H1 (cell line): ENCODE results near the gene TAS1R3. TPM values are rescaled to one million over a fixed set of nuclear protein-coding genes. Genes with fewer than 3 reads are reported as not detected.

Experiments used
- ATF2 ChIP-seq: IDR thresholded peaks from 2 replicates; pipeline ENCODE4 v1.6.1; 2012; ENCODE audit warnings: low read length, inconsistent platforms
- CREB1 ChIP-seq: IDR thresholded peaks from 2 replicates; pipeline ENCODE4 v1.6.1; 2012; ENCODE audit warnings: inconsistent platforms
- CTCF ChIP-seq, 3 experiments: IDR thresholded peaks; 1 replicate in 2 of 3; 2 replicates in 1 of 3; pipeline versions ENCODE4 v1.5.1 to v1.6.1; 2011; ENCODE audit warnings: low read length in 3 of 3, mild to moderate bottlenecking in 3 of 3, inconsistent platforms in 2 of 3, low read depth in 1 of 3, moderate library complexity in 1 of 3; ENCODE audit not compliant: insufficient read depth in 1 of 3; ENCODE audit errors: control extremely low read depth in 1 of 3
- GTF2F1 ChIP-seq: IDR thresholded peaks from 2 replicates; pipeline ENCODE4 v1.6.1; 2012; ENCODE audit warnings: low read depth, low read length, improper control_type of control experiment, borderline replicate concordance
- HDAC2 ChIP-seq, 2 experiments: fragments of 300-600 bp in 1 of 2; sonication (generic) in 1 of 2; IDR thresholded peaks; 2 replicates each; pipeline ENCODE4 v1.6.1; 2011 to 2012; ENCODE audit warnings: low read depth in 2 of 2, low read length in 2 of 2, mild to moderate bottlenecking in 2 of 2, moderate library complexity in 2 of 2, borderline replicate concordance in 1 of 2, inconsistent platforms in 1 of 2
- SAP30 ChIP-seq: fragments of 300-600 bp; sonication (generic); IDR thresholded peaks from 2 replicates; pipeline ENCODE4 v1.7.1; 2012; ENCODE audit warnings: low read length, moderate library complexity, mild to moderate bottlenecking, inconsistent platforms; ENCODE audit not compliant: insufficient read depth, insufficient replicate concordance
- SIN3A ChIP-seq, 2 experiments: IDR thresholded peaks in 1 of 2; conservative IDR thresholded peaks in 1 of 2; 2 replicates each; pipeline ENCODE4 v1.6.1; 2011 to 2012; ENCODE audit warnings: low read length in 2 of 2, improper control_type of control experiment in 1 of 2, low read depth in 1 of 2, mild to moderate bottlenecking in 1 of 2
- SP1 ChIP-seq: IDR thresholded peaks from 2 replicates; pipeline ENCODE4 v1.6.1; 2011; ENCODE audit warnings: low read depth, low read length
- SRF ChIP-seq: IDR thresholded peaks from 2 replicates; pipeline ENCODE4 v1.6.1; 2011; ENCODE audit warnings: mild to moderate bottlenecking, low read depth, low read length, moderate library complexity
- SUZ12 ChIP-seq: fragments of 200-600 bp; sonication (generic); IDR thresholded peaks from 2 replicates; pipeline ENCODE4 v1.6.1; 2012; ENCODE audit warnings: mild to moderate bottlenecking, inconsistent platforms, low read length, moderate library complexity, mixed read lengths
- polyA plus RNA-seq, 7 experiments: library from polyadenylated mRNA; depleted of rRNA in 3 of 7; stranded (reverse) in 5 of 7; unstranded in 2 of 7; fragments of >200 nt in 5 of 7; fragments of 200-250 nt in 2 of 7; gene quantifications; 1 replicate in 5 of 7; 2 replicates in 1 of 7; 4 replicates in 1 of 7; pipeline versions ENCODE4 v1.2.1 to v1.2.3, GENCODE V29; 2011 to 2013; ENCODE audit warnings: missing spikeins in 2 of 7, mixed read lengths in 2 of 7
- total RNA-seq: library from RNA; stranded (reverse); fragmentation: NEBNext Ultra II Directional; extraction: Animal tissue kit (Norgen Biotek cat#: 25700); gene quantifications from 2 replicates; pipeline ENCODE4 v1.2.1, GENCODE V29; 2021

The TAS1R3 gene
- total and polyA plus RNA-seq, 2 of the 8 experiments (the other 6 are each of a cell fraction or from before 2014, with no cell fraction given), result 0.03 to 0.19 TPM

- TF ChIP-seq ATF2, result peak; percentile 86; the same call in 1 of the 2 replicates
- peak; percentile 48; the same call in 1 of the 2 replicates for TF ChIP-seq SP1
- TF ChIP-seq SRF, result 0 out of 2 replicates have a peak, but pooled peaks have one; percentile 16
- TF ChIP-seq HDAC2 (IDR thresholded peaks at IDR 0.05; ENCODE audit: borderline replicate concordance in 1 of 2, low read depth in 2 of 2, low read length in 2 of 2), result peak; percentile 99 to 100
- peak; percentile 90 for TF ChIP-seq SAP30
- TF ChIP-seq SUZ12, result no peak
- peak; percentile 100 for TF ChIP-seq SIN3A (conservative IDR thresholded peaks at IDR 0.05 in 1 of 2, IDR thresholded peaks at IDR 0.05 in 1 of 2; ENCODE audit: low read depth in 1 of 2, low read length in 2 of 2)
- peak in 1 of 3 experiments; percentile 8; a peak in 1 of 4 replicates for TF ChIP-seq CTCF (IDR thresholded peaks at IDR 0.05; ENCODE audit: control extremely low read depth in 1 of 3, insufficient read depth in 1 of 3, low read depth in 1 of 3, low read length in 3 of 3)
- TF ChIP-seq CREB1, result peak; percentile 67
- TF ChIP-seq GTF2F1, result no peak
Observed at GRCh38 chr1:1334835-1335234, 3.8 kb downstream of the TAS1R3 start (continued).
